Adipose tissue (tissue), 3 donors: ENCODE data around the gene GPD2. TPM values are rescaled to one million over a fixed set of nuclear protein-coding genes. Genes with fewer than 3 reads are reported as not detected.

ENCODE experiments used
- H3K27ac ChIP-seq: one replicate; pipeline ENCODE4 v1.5.1; 2013; ENCODE audit warnings: low read depth, low read length
- WGBS, 3 donors: extraction: QIAGEN DNeasy Blood & Tissue Kit; methylation state at CpG; one replicate each; pipeline ENCODE4 v1.1.7; 2013; 5-methylcytosine and 5-hydroxymethylcytosine counted together
- polyA plus RNA-seq, 3 donors: library from polyadenylated mRNA; stranded (reverse); fragments of 200-250 nt; gene quantifications; one replicate each; pipeline ENCODE4 v1.2.3, GENCODE V29; 2013
- donor health status: healthy with polysubstance abuse.
- donor health status: Bipolar disorder and iron deficiency.
- donor health status: healthy.

The GPD2 gene
- polyA plus RNA-seq, 3 donors = 5.7 to 12.1 (median 10.5) TPM

- 72 to 88% (median 75%) methylated on average over 1 of the region's 1 CpG for WGBS, 3 donors
- no peak overlapping the region for H3K27ac ChIP-seq
These were observed 5.2 kb upstream of the GPD2 start for GRCh38 chr2:156430980-156431358.

GRCh38 chr2:156434461-156435291 is 1.5 kb upstream of the GPD2 start:
- no peak overlapping the region for H3K27ac ChIP-seq
- WGBS, 3 donors = 58 to 59% (median 59%) methylated on average over 8 of the region's 8 CpGs

- WGBS, 3 donors = 2 to 3% (median 3%) methylated on average over 18 of the region's 18 CpGs
- H3K27ac ChIP-seq = peak overlapping the region; percentile 97
These were observed 822 bp upstream of the GPD2 start for GRCh38 chr2:156435396-156435717.

GRCh38 chr2:156436497-156437085 is 412 bp downstream of the GPD2 start:
- 0 to 1% (median 0%) methylated on average over 15 of the region's 15 CpGs for WGBS, 3 donors
- H3K27ac ChIP-seq = no peak overlapping the region

GRCh38 chr2:156437272-156437930 is 1.2 kb downstream of the GPD2 start:
- no peak overlapping the region for H3K27ac ChIP-seq
- 14 to 43% (median 26%) methylated on average over 6 of the region's 6 CpGs for WGBS, 3 donors

GRCh38 chr2:156437931-156438410 is 1.8 kb downstream of the GPD2 start:
- WGBS, 3 donors = 86 to 95% (median 90%) methylated on average over 4 of the region's 4 CpGs
- no peak overlapping the region for H3K27ac ChIP-seq

GRCh38 chr2:156443089-156443488 is 6.9 kb downstream of the GPD2 start:
- H3K27ac ChIP-seq = no peak overlapping the region

GRCh38 chr2:156445296-156446220 is 9.4 kb downstream of the GPD2 start:
- 86 to 89% (median 86%) methylated on average over 6 of the region's 6 CpGs for WGBS, 3 donors
- H3K27ac ChIP-seq = no peak overlapping the region

- H3K27ac ChIP-seq = no peak overlapping the region
- 96 to 100% (median 97%) methylated on average over 1 of the region's 1 CpG for WGBS, 3 donors
These were observed 11.6 kb downstream of the GPD2 start for GRCh38 chr2:156447761-156448160.

- H3K27ac ChIP-seq = no peak overlapping the region
- 52 to 88% (median 58%) methylated on average over 1 of the region's 1 CpG for WGBS, 3 donors
These were observed 12.6 kb downstream of the GPD2 start for GRCh38 chr2:156448766-156449165.

GRCh38 chr2:156452971-156453370 is 16.8 kb downstream of the GPD2 start:
- no peak overlapping the region for H3K27ac ChIP-seq

GRCh38 chr2:156455361-156455975 is 19.3 kb downstream of the GPD2 start:
- no peak overlapping the region for H3K27ac ChIP-seq
- WGBS, 3 donors = 82 to 86% (median 84%) methylated on average over 2 of the region's 2 CpGs

GRCh38 chr2:156456616-156457015 is 20.4 kb downstream of the GPD2 start:
- H3K27ac ChIP-seq = no peak overlapping the region
- WGBS, 3 donors = 89 to 94% (median 91%) methylated on average over 3 of the region's 3 CpGs

- 76 to 90% (median 80%) methylated on average over 8 of the region's 8 CpGs for WGBS, 3 donors
- H3K27ac ChIP-seq = no peak overlapping the region
These were observed 21.6 kb downstream of the GPD2 start for GRCh38 chr2:156457523-156458517.

- 37 to 70% (median 59%) methylated on average over 4 of the region's 4 CpGs for WGBS, 3 donors
These were observed 23.5 kb downstream of the GPD2 start for GRCh38 chr2:156459720-156460119.

GRCh38 chr2:156464106-156464505 is 27.9 kb downstream of the GPD2 start:
- H3K27ac ChIP-seq = no peak overlapping the region
- WGBS, 3 donors = 27 to 78% (median 32%) methylated on average over 1 of the region's 1 CpG

More at GRCh38 chr2:156459720-156460119, 23.5 kb downstream of the GPD2 start:
- H3K27ac ChIP-seq = no peak overlapping the region

GRCh38 chr2:156465573-156465972 is 29.4 kb downstream of the GPD2 start:
- 34 to 74% (median 74%) methylated on average over 2 of the region's 2 CpGs for WGBS, 3 donors
- no peak overlapping the region for H3K27ac ChIP-seq
